CMK (cell line): Measurements from ENCODE around the gene TMEM59L.

Source experiments
- DNase-seq: peaks from one replicate; pipeline ENCODE4 v3.0.0-alpha.2; 2010; ENCODE audit warnings: low read depth

TMEM59L gene

DNA sequence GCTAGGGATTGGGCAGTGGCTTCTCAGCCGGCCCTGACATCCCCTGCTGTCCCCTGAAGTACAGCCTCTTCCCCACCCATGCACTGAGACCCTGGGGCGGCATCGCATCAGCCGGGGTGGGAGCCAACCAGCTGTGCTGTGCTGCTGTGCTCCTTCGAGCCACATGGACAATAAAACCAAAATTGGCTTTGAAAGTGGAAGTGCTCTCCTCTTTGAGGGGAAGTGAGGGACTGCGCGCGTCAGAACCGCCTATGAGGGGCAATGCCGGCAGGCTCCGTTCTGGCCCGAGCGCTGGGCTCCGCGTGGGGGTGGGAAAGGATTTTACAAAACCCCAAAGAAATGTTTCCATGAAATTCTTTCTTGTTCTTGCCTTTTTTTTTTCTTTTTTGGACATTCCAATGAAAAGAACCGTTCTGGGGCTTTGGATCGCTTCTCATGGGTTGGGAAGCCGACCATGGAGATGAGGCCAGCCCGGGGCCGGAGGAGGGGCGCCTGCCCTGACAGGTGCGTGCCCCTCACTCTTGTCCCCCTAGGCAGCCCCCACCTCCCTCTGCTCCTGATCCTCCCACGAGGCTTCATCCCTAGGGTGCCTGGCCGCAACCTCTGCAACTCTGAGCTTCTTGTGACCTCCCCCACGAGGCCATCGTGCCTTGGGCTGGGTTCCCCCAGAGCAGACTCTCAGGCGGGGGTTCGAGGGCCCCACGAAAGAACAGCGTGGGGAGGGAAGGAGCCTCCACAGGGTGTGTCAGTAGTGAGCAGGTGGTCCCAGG, 46.8 kb downstream of the TMEM59L start:
- no peak for DNase-seq

DNA sequence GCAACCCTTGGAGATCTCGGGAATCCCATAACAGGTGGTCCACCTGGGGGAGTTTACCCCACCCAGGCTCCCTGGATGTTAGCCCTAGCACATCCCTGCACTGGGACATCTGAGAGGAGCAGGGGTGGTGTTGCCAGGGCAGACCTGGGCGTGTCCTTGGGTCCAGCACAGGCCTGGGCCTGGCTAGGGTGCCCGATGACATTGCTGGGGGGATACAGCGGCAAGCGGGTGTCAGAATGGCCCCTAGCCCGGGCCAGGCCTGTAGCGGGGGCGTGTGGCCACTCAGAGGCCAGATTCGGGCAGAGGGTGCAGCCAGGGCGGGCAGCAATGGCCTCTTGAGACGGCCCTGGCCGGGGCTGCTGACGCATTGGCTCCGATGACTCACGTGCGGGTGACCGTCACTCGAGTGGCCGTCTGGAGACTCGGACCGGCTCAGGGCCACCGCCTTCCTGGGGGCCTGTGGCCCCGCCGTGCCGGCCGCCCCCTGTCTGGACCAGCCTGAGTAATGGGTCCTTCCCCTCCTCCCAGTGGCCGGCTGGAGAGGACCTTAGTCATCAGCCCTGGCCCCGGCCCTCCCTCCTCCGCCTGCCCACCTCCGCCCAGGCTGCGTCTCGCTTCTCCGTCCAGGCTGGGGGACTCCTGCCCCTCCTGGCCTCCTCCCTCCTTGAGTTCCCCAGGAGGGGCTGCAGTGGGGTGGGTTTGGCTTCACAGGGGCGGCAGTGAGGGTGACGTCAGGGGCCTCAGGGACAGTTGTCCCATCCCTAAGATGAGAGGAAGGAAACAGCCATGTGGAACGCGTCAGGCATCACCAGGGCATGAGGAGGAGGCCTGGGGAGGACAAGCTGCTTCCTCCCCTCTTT, 47.6 kb downstream of the TMEM59L start:
- no peak for DNase-seq

DNA sequence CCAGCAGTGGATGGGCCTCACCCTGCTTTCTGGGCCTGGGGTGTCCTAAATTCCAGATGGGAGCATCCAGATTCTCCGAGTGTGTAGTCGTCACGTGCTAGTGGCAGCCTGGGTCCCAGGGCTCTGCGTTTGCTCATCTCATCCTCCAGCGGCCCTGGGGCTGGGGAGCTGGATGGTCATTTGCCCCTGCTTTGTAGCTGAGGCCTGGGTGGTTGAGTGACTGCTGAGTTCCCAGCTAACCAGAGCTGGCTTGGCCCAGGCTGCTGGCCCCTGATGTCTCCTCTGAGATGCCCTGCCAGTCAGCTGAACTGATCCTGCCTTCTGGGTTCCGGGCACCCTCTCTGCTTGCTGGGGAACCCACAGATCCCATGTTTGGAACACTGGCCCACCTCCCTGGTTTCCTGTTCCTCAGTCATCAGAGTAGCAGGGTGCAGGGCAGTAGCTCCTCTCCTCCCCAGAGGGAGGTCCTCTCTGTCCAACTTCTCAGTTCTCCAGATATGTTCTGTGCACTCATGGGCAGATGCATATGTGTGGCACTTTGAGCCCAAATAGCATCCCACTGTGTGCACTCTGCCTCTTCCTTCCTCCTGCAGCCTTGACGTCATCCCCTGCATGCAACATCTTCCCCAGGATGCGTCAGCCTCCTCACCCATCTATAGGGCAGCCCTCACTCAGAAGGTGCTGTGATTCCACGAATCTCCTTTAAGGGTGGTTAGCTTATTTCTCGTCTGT, 48.4 kb downstream of the TMEM59L start:
- DNase-seq: no peak

DNA sequence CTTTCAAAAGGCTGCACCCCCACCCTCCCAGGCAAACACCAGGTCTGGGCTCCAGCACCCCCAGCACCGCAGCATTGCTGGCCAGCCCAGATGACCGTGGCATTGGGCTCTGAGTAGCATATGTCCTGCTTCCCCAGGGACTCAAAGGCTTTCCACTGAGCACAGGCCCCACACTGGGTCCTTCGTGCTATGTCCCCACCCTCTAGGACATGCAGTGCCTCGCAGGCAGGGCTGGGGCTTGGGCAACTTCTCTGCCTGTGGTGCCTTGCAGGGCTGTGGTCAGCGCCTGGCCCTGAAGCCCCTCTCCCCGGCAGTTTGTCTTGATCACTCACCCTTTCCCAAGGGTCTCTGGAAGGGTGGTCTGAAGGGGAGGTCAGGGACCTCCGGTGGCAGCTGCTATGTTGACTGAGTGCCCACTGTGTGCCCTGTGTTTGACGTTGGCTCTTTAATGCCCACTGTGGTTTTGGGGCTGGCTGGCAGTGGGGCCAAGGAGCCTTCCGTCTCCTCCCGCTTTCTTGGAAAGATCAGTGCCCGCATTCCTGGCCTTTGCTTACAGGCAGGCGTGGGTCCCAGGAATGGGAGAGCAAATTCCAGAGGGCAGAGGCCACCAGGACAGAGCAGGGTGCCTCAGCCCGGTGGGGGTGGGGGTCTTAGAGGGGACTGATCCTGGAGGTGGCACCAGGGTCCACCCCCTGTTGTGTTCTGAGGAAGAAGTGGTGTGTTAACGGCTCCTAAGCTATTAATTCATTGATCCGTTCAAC, 50.5 kb downstream of the TMEM59L start:
- DNase-seq: no peak

DNA sequence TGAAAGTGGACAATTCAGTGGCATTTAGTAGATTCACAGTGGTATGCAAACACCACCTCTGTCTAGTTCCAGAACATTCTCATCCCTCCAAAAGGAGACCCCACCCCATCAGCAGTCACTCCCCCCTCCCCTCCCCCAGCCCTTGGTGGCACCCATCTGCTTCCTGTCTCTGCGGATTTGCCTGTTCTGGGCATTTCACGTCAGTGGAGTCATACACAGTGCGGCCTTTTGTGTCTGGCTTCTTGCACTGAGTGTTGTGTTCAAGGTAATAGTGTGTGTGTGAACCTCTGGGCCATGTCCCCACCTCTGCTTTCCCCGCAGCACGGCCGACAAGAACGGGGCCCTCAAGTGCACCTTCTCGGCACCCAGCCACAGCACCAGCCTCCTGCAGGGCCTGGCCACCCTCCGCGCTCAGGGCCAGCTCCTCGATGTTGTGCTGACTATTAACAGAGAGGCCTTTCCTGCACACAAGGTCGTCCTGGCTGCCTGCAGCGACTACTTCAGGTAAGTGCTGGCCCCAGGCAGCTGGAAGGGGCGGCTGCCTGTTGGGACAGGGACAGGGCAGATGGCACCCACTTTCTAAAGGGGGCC, 51.4 kb downstream of the TMEM59L start:
- no peak for DNase-seq

DNA sequence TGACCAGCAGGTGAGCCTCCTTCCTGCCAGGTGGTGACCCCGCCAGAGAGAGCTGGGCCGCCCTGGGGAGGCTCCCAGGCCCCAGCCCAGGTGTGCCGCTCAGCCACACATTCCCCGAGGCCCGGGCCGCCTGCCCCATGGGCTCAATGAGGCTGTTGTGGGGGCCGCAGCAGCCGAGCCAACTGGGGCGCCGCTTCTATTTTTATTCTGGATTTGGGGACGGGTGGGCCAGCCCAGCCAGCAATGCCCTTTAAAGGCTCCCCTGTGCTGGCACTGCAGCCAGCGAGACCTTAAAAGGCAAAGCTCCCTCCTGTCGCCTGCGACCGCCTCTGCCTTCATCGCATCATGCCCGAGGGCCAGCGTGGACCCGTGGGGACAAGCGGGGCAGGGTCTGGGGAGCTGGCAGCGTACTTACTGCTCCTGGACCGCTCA, 53.1 kb downstream of the TMEM59L start:
- no peak for DNase-seq

DNA sequence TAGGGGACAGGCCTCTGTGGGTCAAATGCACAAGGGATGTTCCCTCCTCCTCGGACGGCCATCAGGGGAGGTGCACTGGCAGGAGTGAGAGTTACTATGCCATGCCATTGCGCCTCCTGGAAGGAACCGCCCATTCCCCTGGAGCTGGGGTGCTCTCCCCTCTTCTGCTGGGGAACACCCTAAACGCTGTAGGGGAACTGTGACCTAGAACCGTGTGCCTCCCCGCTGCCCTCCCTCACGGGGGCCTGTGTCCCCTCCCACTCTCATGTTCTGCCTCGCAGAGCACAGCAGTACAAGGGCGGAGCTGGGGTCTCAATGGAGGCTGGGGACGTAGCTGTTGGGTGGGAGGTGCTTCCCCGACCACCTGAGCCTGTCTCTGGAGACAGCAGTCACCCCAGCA, 53.6 kb downstream of the TMEM59L start:
- no peak for DNase-seq

DNA sequence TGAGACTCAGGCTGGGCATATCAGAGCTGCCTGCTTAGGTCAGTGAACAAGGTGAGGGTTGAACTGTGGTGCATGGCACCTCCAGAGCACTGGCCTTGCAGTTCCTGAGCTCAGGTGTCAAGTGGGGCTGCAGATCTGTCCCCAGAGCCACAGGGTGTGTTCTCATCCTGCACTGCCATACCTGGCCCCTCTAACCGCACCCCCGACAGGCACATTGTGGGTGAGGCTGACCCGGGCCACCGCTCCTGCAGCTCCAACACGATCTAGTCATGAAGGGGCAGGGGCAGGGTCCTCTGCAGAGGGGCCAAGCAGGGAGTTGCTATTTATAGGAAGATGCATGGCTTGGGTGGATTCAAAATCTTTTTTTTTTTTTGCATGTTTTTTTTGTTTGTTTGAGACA, 54.1 kb downstream of the TMEM59L start:
- no peak for DNase-seq

DNA sequence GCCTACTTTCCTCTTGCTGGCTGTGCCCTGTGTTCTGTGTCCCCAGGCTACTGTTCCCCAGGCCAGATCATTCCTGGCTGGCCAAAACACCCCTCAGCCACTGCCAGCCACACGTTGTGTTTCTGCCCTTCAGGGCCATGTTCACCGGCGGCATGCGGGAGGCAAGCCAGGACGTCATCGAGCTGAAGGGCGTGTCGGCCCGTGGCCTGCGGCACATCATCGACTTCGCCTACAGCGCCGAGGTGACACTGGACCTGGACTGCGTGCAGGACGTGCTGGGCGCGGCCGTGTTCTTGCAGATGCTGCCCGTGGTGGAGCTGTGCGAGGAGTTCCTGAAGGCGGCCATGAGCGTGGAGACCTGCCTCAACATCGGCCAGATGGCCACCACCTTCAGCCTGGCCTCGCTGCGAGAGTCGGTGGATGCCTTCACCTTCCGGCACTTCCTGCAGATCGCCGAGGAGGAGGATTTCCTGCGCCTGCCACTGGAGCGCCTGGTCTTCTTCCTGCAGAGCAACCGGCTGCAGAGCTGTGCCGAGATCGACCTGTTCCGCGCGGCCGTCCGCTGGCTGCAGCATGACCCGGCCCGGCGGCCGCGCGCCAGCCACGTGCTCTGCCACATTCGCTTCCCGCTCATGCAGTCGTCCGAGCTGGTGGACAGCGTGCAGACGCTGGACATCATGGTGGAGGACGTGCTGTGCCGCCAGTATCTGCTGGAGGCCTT, 55.0 kb downstream of the TMEM59L start:
- DNase-seq: no peak

DNA sequence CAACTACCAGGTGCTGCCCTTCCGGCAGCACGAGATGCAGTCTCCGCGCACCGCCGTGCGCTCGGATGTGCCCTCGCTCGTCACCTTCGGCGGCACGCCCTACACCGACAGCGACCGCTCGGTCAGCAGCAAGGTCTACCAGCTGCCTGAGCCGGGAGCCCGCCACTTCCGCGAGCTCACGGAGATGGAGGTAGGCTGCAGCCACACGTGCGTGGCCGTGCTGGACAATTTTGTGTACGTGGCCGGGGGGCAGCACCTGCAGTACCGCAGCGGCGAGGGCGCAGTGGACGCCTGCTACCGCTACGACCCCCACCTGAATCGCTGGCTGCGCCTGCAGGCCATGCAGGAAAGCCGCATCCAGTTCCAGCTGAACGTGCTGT, 55.6 kb downstream of the TMEM59L start:
- DNase-seq: no peak

DNA sequence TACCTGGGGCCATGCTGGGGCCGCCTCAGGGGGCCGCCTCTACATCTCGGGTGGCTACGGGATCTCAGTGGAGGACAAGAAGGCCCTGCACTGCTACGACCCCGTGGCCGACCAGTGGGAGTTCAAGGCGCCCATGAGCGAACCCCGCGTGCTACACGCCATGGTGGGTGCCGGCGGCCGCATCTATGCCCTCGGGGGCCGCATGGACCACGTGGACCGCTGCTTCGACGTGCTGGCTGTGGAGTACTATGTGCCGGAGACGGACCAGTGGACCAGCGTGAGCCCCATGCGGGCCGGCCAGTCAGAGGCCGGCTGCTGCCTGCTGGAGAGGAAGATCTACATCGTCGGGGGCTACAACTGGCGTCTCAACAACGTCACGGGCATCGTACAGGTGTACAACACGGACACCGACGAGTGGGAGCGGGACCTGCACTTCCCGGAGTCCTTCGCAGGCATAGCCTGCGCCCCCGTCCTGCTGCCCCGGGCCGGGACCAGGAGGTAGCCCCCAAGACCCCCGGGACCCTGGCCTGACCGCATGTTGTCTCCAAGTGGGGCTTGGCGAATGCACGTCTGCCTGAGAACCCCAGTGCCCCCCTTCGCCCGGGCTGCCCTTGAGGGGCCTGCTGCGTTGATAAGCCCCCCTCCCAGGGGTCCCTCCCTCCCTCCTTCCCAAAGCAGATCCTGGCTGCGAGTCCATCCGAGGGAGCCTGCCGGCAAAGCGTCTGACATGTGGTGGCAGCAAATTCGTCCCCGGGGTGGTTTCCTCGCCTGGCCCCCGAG, 56.3 kb downstream of the TMEM59L start:
- no peak for DNase-seq

DNA sequence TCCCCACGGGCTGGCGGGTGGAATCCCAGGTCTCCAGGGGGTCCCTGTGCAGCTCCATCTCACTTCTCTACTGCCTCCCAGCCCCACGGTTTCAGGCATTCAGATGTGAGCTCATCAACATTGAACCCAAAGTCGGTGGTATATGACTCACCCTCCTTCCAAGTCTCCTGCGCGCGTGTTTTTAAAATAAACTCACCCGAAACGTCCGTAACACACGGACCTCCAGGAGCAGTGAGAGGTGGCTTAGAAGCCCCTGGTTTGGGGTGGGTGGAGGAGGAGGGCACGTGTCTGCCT, 56.8 kb downstream of the TMEM59L start:
- no peak for DNase-seq

DNA sequence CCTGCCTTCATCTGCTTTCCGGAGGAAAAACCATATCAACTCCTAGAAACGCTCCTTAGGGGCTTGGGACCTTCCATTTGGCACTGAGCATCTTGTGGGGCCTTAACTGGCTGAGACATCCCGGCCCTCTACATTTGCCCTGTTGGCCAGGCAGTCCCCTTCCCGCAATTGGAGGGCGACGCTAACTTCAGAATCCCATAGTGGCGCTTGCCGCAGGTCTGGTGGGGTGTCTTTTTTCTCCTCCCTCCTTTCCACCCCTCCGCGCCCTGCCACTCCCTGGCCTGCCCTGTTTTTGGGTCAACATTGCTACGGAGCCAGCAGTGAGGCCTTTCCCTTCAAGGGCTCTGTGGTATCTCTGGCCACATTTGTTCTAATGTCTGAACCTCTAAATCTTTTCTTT, 57.2 kb downstream of the TMEM59L start:
- no peak for DNase-seq

DNA sequence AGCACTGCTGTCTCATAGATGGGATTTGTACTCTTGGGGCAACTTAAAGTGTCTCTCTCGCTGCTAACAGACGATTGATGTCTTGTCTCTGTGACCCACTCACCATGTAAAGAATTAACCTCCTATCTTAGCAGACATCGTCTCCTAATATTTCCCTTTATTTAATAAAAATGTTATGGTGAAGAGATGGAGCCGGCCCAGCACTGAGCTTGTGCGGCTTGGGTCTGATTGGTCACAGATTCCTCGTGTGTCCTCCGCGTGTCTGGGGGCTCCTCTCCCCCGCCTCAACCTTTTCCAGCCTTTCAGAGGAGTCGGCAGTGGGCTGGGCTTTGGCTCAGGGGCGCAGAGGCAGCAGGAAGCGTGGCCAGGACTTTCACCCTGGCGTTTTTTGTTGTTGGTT, 57.6 kb downstream of the TMEM59L start:
- DNase-seq: no peak
